Coronary artery (tissue), 2 donors: ENCODE measurements around the gene BMPR1A.
"Not testable (repeated sequence)": the region's sequence is repeated elsewhere in the genome, so short reads cannot be mapped to it uniquely, and the experiment has no call there.

ENCODE experiments used
- DNase-seq: peaks from one replicate; pipeline ENCODE4 v3.0.0-alpha.2; 2017; ENCODE audit warnings: low spot score
- H3K27ac ChIP-seq, 2 donors: fragments of 200-600 bp; sonication (generic); one replicate each; pipeline ENCODE4 v1.5.1; 2016 to 2019
- H3K4me3 ChIP-seq: fragments of 200-600 bp; sonication (generic); 2 replicates; pipeline ENCODE4 v1.5.1; 2016; ENCODE audit warnings: mild to moderate bottlenecking, moderate library complexity
- TF ChIP-seq, protein P1 (sequence below): fragments of 200-600 bp; sonication (generic); IDR thresholded peaks from one replicate; pipeline ENCODE4 v1.5.1; 2019; ENCODE audit warnings: antibody characterized with exemption

Gene BMPR1A

DNA sequence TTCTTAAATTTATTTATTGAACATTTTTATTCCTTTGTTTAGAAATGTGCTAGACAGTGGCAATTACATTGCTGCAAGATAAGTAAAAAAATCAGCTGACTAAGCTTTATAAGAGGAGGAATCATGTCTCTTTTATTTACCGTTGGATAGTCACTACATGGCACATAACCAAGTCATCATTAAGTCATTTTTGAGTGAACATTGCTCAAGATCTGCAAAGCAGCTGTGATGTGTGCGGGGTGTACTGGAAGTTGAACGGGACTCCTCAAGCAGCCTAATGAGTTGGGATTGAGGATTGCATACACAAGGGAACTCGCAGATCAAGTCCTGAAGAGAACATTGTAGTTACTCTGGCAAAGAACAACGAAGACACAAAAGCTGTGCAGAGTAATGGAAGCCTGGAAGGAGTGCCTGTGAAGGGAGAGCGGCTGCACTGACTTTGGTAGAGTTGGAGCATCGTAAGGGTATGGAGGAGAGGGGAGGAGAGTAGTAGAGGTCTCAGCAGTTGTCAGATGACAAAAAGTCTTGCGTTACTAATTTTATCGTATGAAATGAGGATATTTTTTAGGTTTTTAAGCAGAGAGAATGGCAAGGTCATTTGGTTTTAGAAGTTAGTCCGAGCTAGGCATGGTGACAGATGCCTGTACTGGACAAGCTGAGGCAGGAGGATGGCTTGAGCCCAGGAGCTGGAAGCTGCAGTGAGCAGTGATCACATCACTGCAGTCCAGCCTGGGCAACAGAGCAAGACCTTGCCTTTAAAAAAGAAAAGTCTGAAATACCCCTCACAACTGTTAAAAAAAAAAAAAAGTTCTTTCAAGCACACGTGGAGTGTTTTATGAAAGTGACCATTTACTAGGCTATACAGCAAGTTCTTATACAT, 95.1 kb downstream of the BMPR1A start:
- TF ChIP-seq, protein P1, sequence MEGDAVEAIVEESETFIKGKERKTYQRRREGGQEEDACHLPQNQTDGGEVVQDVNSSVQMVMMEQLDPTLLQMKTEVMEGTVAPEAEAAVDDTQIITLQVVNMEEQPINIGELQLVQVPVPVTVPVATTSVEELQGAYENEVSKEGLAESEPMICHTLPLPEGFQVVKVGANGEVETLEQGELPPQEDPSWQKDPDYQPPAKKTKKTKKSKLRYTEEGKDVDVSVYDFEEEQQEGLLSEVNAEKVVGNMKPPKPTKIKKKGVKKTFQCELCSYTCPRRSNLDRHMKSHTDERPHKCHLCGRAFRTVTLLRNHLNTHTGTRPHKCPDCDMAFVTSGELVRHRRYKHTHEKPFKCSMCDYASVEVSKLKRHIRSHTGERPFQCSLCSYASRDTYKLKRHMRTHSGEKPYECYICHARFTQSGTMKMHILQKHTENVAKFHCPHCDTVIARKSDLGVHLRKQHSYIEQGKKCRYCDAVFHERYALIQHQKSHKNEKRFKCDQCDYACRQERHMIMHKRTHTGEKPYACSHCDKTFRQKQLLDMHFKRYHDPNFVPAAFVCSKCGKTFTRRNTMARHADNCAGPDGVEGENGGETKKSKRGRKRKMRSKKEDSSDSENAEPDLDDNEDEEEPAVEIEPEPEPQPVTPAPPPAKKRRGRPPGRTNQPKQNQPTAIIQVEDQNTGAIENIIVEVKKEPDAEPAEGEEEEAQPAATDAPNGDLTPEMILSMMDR: no peak
- DNase-seq: no peak
- Histone ChIP-seq H3K27ac (no peak overlapping the region), H3K4me3 (no peak overlapping the region)

DNA sequence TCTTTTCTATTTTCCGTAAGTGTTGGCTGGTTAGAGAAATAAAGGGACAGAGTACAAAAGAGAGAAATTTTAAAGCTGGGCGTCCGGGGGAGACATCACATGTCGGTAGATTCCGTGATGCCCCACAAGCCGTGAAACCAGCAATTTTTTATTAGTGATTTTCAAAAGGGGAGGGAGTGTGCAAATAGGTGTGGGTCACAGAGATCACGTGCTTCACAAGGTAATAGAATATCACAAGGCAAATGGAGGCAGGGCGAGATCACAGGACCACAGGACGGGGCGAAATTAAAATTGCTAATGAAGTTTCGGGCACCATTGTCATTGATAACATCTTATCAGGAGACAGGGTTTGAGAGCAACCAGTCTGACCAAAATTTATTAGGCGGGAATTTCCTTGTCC, 97.2 kb downstream of the BMPR1A start:
- DNase-seq, H3K27ac ChIP-seq, H3K4me3 ChIP-seq: not testable (repeated sequence)

DNA sequence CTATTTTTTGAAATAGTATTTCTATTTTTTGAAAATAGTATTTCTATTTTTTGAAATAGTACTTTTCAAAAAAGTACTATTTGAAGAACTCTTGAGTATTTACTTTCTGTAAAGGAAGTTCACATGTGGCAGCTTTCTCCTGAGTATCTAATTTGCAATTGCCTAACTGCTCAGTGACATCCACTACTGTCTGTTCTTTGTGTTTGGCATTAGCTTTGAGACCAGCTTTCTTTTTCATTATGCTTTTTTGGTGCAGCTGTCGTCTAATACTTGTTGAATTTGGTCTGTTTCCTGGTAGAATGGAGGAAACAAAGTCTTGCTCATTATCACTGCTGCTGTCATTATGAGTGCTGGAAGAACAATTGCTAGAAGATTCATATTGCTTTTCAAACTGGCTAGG, 99.1 kb downstream of the BMPR1A start:
- no peak overlapping the region for H3K4me3 ChIP-seq
- TF ChIP-seq, protein P1: no peak
- no peak for DNase-seq
- no peak overlapping the region for H3K27ac ChIP-seq

DNA sequence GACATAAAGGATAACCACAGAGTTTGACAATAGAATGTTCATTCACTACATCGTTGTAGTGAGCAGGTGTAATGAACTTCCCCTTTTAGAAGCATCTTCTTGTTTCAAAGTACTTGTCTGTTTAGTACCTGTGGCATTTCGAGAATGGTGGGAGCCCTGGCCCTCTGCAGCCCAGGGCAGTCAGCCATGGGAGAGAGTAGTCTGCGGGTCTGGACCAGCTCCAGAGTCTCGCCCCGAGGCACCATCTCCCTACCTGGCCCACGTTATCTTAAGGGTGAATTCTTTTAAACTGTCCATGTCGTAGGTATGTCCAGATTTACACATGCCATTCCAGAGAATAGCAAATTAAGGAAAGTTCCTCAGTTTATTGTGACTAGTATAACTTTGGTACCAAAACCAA, 99.7 kb downstream of the BMPR1A start:
- DNase-seq: no peak
- TF ChIP-seq, protein P1: no peak
- Histone ChIP-seq H3K27ac (no peak overlapping the region), H3K4me3 (no peak overlapping the region)

DNA sequence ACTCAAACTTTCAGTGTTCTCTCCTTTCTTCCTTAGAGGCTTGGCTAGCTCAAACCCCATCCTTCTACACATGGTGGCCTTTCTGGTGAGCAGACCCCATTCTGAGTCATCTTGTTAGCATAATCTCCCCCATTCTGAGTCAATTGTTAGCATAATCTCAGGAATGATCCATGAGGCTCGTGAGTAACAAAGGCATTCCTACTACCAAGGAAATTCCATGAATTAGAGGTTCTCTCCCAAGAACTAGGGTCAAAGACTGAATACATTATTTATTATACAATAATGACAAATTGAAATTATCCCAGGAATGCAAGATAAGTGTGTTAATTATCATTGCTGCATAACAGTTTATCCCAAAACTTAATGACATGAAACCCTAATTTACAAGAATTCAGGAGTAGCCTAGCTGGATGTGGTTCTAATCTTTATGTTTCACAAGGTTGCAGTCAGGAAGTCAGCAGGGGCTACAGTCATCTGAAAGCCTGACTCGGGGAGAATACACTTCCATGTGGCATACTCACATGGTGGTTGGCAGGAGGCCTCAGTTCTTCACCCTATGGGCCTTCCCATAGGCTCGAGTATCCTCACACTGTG, 100.8 kb downstream of the BMPR1A start:
- no peak overlapping the region for H3K27ac ChIP-seq
- DNase-seq: no peak
- TF ChIP-seq, protein P1: no peak
- H3K4me3 ChIP-seq: no peak overlapping the region

DNA sequence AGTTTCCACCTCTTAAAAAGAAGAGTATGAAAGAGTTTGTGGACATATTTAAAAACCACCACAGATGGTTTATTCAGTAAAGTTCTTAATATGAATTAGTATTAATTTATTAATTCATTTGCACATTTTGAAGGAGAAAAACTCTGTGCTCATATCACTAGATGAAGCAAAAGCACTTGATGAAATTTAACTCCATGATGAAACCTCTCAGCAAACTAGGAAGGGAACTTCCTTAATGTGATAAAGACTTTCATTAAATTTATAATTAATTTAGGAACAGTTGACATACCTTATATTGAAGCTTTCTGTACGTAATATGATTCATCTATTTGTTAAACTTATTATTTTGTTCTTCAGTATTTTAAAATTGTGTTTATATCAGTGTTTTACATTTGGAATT, 101.6 kb downstream of the BMPR1A start:
- DNase-seq: no peak
- TF ChIP-seq, protein P1: no peak
- no peak overlapping the region for H3K4me3 ChIP-seq
- no peak overlapping the region for H3K27ac ChIP-seq

DNA sequence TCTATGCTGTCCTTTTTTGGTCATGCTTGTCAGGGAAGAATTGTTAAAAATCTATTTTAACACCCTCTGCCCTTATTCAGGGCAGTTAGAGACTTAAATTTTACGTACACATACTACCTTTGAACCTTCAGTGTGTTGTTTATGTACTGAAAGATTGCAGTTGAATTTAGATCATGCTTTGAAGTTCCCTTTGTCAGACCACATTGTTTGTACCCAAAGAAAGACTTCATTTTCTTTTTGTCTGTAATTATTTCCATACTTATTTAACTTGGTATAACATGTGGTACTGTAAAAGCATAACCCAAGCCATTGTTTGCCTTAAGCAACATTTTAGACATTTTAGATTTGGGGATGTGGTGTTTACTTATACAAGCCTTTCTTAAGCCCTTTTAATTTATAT, 104.9 kb downstream of the BMPR1A start:
- no peak for DNase-seq
- no peak overlapping the region for H3K4me3 ChIP-seq

More for the DNA sequence above, 104.9 kb downstream of the BMPR1A start:
- H3K27ac ChIP-seq: no peak overlapping the region
- TF ChIP-seq, protein P1: no peak
